ENCODE data around the gene MMP28. TPM values are rescaled to one million over a fixed set of nuclear protein-coding genes. Genes with fewer than 3 reads are reported as not detected.

MMP28 gene, protein sequence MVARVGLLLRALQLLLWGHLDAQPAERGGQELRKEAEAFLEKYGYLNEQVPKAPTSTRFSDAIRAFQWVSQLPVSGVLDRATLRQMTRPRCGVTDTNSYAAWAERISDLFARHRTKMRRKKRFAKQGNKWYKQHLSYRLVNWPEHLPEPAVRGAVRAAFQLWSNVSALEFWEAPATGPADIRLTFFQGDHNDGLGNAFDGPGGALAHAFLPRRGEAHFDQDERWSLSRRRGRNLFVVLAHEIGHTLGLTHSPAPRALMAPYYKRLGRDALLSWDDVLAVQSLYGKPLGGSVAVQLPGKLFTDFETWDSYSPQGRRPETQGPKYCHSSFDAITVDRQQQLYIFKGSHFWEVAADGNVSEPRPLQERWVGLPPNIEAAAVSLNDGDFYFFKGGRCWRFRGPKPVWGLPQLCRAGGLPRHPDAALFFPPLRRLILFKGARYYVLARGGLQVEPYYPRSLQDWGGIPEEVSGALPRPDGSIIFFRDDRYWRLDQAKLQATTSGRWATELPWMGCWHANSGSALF
- 0.53 TPM for polyA plus RNA-seq (2013, experiment 1 of 2)
- 0.40 TPM for polyA plus RNA-seq (2013, experiment 2 of 2)

DNA sequence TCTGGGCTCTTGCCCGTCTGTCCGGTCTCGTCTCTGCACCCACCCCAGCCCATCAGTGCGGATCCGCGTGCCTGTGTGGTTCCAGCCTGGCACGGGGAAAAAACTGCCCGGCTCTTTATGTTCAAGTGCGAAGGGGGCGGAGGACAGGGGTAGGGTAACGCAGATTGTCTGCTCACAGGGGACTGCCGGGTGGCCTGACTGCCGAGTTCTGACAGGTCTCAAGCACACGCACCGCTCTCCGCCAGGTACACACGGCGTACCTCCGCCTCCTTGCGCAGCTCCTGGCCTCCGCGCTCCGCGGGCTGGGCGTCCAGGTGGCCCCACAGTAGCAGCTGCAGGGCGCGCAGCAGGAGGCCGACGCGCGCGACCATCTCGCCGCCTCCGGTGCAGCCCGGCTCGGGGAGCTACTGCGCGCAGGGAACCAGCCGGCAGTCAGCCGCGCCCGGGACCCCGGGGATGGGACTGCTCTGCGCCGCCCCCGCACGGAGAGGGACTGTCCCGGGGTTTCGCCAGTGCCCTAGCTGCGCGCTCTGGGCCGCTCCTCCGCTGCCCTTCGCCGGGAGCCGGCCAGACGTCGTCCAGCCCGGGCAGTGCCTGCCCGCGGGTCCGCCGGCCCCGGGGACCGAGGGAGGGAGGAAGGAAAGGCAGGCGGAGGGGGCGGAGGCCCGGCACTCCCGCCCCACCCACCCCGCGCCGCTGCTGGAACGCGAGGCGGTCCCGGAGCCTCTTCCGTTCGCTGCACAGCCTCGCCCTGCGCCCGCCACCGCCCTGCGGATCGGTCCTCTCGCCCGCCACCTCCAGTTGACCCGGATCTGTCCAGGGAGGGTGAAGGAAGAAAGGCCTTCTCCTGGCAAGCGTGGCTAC lies at the start of gene MMP28:
MMP28 (minus strand) TSS at position 635 of the 864 bp plus-strand sequence; CDS start at position 371, 264 bp downstream.
- Histone ChIP-seq H3K23ac (ENCODE audit: low read depth, low read length, poor library complexity) (peak within 1 kb of the TSS; percentile 85), H3K4me2 (ENCODE audit: insufficient read depth, low read length, poor library complexity, severe bottlenecking) (peak within 1 kb of the TSS; percentile 100), H3K4me1 (ENCODE audit: control insufficient read depth in 2 of 2, insufficient read depth in 1 of 2, low read depth in 1 of 2, low read length in 2 of 2) (peaks cover 2% of the 10 kb centered on the region in 2 donors), H4K8ac (ENCODE audit: low read depth, low read length) (no peak within 1 kb of the TSS), H3K79me1 (ENCODE audit: low read depth, low read length) (no peaks in the 10 kb centered on the region), H2BK15ac (ENCODE audit: low read length) (no peak within 1 kb of the TSS), H3K27me3 (ENCODE audit: control insufficient read depth in 3 of 3, insufficient read depth in 3 of 3, low read depth in 1 of 3, low read length in 3 of 3) (peaks cover 7 to 92% (median 55%) of the 10 kb centered on the region in 3 experiments), H2BK5ac (ENCODE audit: low read length) (peak within 1 kb of the TSS; percentile 67), H3K9me3 (replicated peaks in 1 of 2; ENCODE audit: control insufficient read depth in 2 of 2, insufficient read depth in 1 of 2, low read depth in 1 of 2, low read length in 2 of 2) (no peaks in the 10 kb centered on the region), H3K36me3 (replicated peaks in 1 of 2; ENCODE audit: control insufficient read depth in 2 of 2, insufficient read depth in 2 of 2, low read length in 2 of 2) (no peaks in the 10 kb centered on the region), H3K14ac (ENCODE audit: low read length) (peak within 1 kb of the TSS; percentile 39), H2AFZ (ENCODE audit: low read length) (peak within 1 kb of the TSS; percentile 83), H2BK120ac (ENCODE audit: low read depth, low read length) (no peak within 1 kb of the TSS), H4K91ac (ENCODE audit: low read depth, low read length, poor library complexity) (no peak within 1 kb of the TSS), H3K18ac (ENCODE audit: low read length) (peak within 1 kb of the TSS; percentile 83), H2BK12ac (ENCODE audit: low read length) (peak within 1 kb of the TSS; percentile 41), H3K27ac (replicated peaks; ENCODE audit: low read length) (no peak within 1 kb of the TSS), H3K4ac (ENCODE audit: low read length) (no peak within 1 kb of the TSS), H3K9ac (ENCODE audit: low read depth, low read length, poor library complexity) (peak within 1 kb of the TSS; percentile 90), H2AK5ac (ENCODE audit: low read depth, low read length) (no peak within 1 kb of the TSS), H3K4me3 (ENCODE audit: low read length in 2 of 2) (peak within 1 kb of the TSS; percentile 33 to 80)
- peak; percentile 49 for DNase-seq (ENCODE audit: low spot score)
- WGBS, 2 donors (ENCODE audit: extremely low coverage in 2 of 2, insufficient read length in 2 of 2, insufficient replicate concordance in 1 of 2): no CpG with 5 or more reads among the region's 89 CpGs

DNA sequence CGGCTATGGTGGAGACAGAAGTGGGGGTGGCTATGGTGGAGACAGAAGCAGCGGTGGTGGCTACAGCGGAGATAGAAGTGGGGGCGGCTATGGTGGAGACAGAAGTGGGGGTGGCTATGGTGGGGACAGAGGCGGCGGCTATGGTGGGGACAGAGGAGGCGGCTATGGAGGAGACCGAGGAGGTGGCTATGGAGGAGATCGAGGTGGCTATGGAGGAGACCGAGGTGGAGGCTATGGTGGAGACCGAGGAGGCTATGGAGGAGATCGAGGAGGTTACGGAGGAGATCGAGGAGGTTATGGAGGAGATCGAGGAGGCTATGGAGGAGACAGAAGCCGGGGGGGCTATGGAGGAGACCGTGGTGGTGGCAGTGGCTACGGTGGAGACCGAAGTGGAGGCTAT lies 49.1 kb upstream of the MMP28 start:
- Histone ChIP-seq H3K4me3 (ENCODE audit: low read length in 2 of 2) (no peak overlapping the region), H2BK15ac (ENCODE audit: low read length) (no peak overlapping the region), H4K8ac (ENCODE audit: low read depth, low read length) (peak overlapping the region; percentile 55), H3K4me1 (ENCODE audit: control insufficient read depth in 2 of 2, insufficient read depth in 1 of 2, low read depth in 1 of 2, low read length in 2 of 2) (no peaks in the 10 kb centered on the region), H3K27ac (replicated peaks; ENCODE audit: low read length) (no peak overlapping the region), H2BK120ac (ENCODE audit: low read depth, low read length) (no peak overlapping the region), H3K27me3 (ENCODE audit: control insufficient read depth in 3 of 3, insufficient read depth in 3 of 3, low read depth in 1 of 3, low read length in 3 of 3) (no peaks in the 10 kb centered on the region), H2AK5ac (ENCODE audit: low read depth, low read length) (no peak overlapping the region), H3K18ac (ENCODE audit: low read length) (no peak overlapping the region), H3K23ac (ENCODE audit: low read depth, low read length, poor library complexity) (no peak overlapping the region), H2BK12ac (ENCODE audit: low read length) (no peak overlapping the region), H3K36me3 (replicated peaks in 1 of 2; ENCODE audit: control insufficient read depth in 2 of 2, insufficient read depth in 2 of 2, low read length in 2 of 2) (peaks cover 38 to 100% of the 10 kb centered on the region in 2 donors), H4K91ac (ENCODE audit: low read depth, low read length, poor library complexity) (no peak overlapping the region), H2AFZ (ENCODE audit: low read length) (no peak overlapping the region), H3K79me1 (ENCODE audit: low read depth, low read length) (peaks cover 2% of the 10 kb centered on the region), H3K14ac (ENCODE audit: low read length) (no peak overlapping the region), H3K4me2 (ENCODE audit: insufficient read depth, low read length, poor library complexity, severe bottlenecking) (no peak overlapping the region), H3K9me3 (replicated peaks in 1 of 2; ENCODE audit: control insufficient read depth in 2 of 2, insufficient read depth in 1 of 2, low read depth in 1 of 2, low read length in 2 of 2) (no peaks in the 10 kb centered on the region), H3K9ac (ENCODE audit: low read depth, low read length, poor library complexity) (no peak overlapping the region), H3K4ac (ENCODE audit: low read length) (no peak overlapping the region), H2BK5ac (ENCODE audit: low read length) (no peak overlapping the region)
- 98% methylated on average over 5 of the region's 19 CpGs; no CpG with 5 or more reads in 1 of the 2 donors for WGBS, 2 donors (ENCODE audit: extremely low coverage in 2 of 2, insufficient read length in 2 of 2, insufficient replicate concordance in 1 of 2)
- no peak for DNase-seq (ENCODE audit: low spot score)

DNA sequence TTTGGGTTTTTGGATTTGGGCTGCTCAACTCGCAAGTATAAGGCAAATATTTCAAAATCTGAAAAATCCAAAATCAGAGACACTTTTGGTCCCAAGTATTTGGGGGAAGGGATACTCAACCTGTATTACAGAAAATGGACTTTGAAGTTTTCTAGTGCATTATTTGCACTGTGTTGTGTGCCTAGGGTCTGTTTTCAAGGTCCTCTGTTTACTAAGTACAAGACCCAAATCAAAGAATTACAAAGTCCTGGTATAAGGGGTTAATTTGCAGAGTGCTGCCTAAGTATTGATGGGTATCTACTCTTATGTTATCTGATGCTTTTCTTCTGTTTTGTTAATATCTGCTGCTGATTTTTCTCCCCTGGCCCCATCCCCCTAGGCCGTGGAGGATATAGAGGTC lies 48.3 kb upstream of the MMP28 start:
- Histone ChIP-seq H3K27ac (replicated peaks; ENCODE audit: low read length) (no peak overlapping the region), H3K27me3 (ENCODE audit: control insufficient read depth in 3 of 3, insufficient read depth in 3 of 3, low read depth in 1 of 3, low read length in 3 of 3) (no peaks in the 10 kb centered on the region), H3K4me1 (ENCODE audit: control insufficient read depth in 2 of 2, insufficient read depth in 1 of 2, low read depth in 1 of 2, low read length in 2 of 2) (no peaks in the 10 kb centered on the region), H3K9ac (ENCODE audit: low read depth, low read length, poor library complexity) (no peak overlapping the region), H2BK5ac (ENCODE audit: low read length) (no peak overlapping the region), H3K4me3 (ENCODE audit: low read length in 2 of 2) (no peak overlapping the region), H4K91ac (ENCODE audit: low read depth, low read length, poor library complexity) (no peak overlapping the region), H2BK15ac (ENCODE audit: low read length) (no peak overlapping the region), H3K23ac (ENCODE audit: low read depth, low read length, poor library complexity) (no peak overlapping the region), H3K9me3 (replicated peaks in 1 of 2; ENCODE audit: control insufficient read depth in 2 of 2, insufficient read depth in 1 of 2, low read depth in 1 of 2, low read length in 2 of 2) (no peaks in the 10 kb centered on the region), H3K36me3 (replicated peaks in 1 of 2; ENCODE audit: control insufficient read depth in 2 of 2, insufficient read depth in 2 of 2, low read length in 2 of 2) (peaks cover 42 to 99% of the 10 kb centered on the region in 2 donors), H3K79me1 (ENCODE audit: low read depth, low read length) (peaks cover 2% of the 10 kb centered on the region), H4K8ac (ENCODE audit: low read depth, low read length) (no peak overlapping the region), H3K4me2 (ENCODE audit: insufficient read depth, low read length, poor library complexity, severe bottlenecking) (no peak overlapping the region), H2BK120ac (ENCODE audit: low read depth, low read length) (no peak overlapping the region), H2BK12ac (ENCODE audit: low read length) (no peak overlapping the region), H3K14ac (ENCODE audit: low read length) (no peak overlapping the region), H3K18ac (ENCODE audit: low read length) (no peak overlapping the region), H2AK5ac (ENCODE audit: low read depth, low read length) (no peak overlapping the region), H2AFZ (ENCODE audit: low read length) (no peak overlapping the region), H3K4ac (ENCODE audit: low read length) (no peak overlapping the region)
- WGBS, 2 donors (ENCODE audit: extremely low coverage in 2 of 2, insufficient read length in 2 of 2, insufficient replicate concordance in 1 of 2): no CpG with 5 or more reads among the region's 2 CpGs
- no peak for DNase-seq (ENCODE audit: low spot score)

Measured in neuronal stem cell (in vitro differentiated cells).